GM21423 (cell line): ENCODE data around the gene NIN.

ENCODE experiments used
- ATAC-seq: cut with Tn5 transposase; IDR thresholded peaks from one replicate; pipeline ENCODE4 v1.9.1; 2021; ENCODE audit warnings: mild to moderate bottlenecking, moderate library complexity; ENCODE audit not compliant: unreplicated experiment

Gene NIN

GRCh38 chr14:50837850-50838470 lies 7.0 kb upstream of the NIN start:
- ATAC-seq, result no peak

- ATAC-seq, result no peak
These were observed 6.3 kb upstream of the NIN start for GRCh38 chr14:50837271-50837670.

- no peak for ATAC-seq
These were observed 5.6 kb upstream of the NIN start for GRCh38 chr14:50836515-50836914.

- ATAC-seq, result peak; percentile 25
These were observed 4.3 kb upstream of the NIN start for GRCh38 chr14:50835280-50835679.

GRCh38 chr14:50834802-50835276 lies 3.9 kb upstream of the NIN start:
- no peak for ATAC-seq

- no peak for ATAC-seq
These were observed 2.1 kb upstream of the NIN start for GRCh38 chr14:50832935-50833630.

GRCh38 chr14:50831726-50832168 lies 785 bp upstream of the NIN start:
- ATAC-seq, result no peak

GRCh38 chr14:50830044-50830931 lies 674 bp downstream of the NIN start:
- peak; percentile 30 for ATAC-seq

- no peak for ATAC-seq
These were observed 1.4 kb downstream of the NIN start for GRCh38 chr14:50829489-50830043.

GRCh38 chr14:50828721-50829488 lies 2.1 kb downstream of the NIN start:
- no peak for ATAC-seq

- no peak for ATAC-seq
These were observed 4.3 kb downstream of the NIN start for GRCh38 chr14:50826681-50827080.

GRCh38 chr14:50825307-50825706 lies 5.7 kb downstream of the NIN start:
- ATAC-seq, result no peak

- ATAC-seq, result peak; percentile 76
These were observed 7.0 kb downstream of the NIN start for GRCh38 chr14:50823762-50824636.

GRCh38 chr14:50823051-50823761 lies 7.8 kb downstream of the NIN start:
- peak; percentile 15 for ATAC-seq

- ATAC-seq, result no peak
These were observed 8.4 kb downstream of the NIN start for GRCh38 chr14:50822501-50823042.

- no peak for ATAC-seq
These were observed 9.2 kb downstream of the NIN start for GRCh38 chr14:50821510-50822464.

GRCh38 chr14:50820786-50821509 lies 10.0 kb downstream of the NIN start:
- no peak for ATAC-seq
